ENCODE results near the gene FAM20C.
"Not testable (repeated sequence)": the region's sequence is repeated elsewhere in the genome, so short reads cannot be mapped to it uniquely, and the experiment has no call there.

The FAM20C gene

DNA sequence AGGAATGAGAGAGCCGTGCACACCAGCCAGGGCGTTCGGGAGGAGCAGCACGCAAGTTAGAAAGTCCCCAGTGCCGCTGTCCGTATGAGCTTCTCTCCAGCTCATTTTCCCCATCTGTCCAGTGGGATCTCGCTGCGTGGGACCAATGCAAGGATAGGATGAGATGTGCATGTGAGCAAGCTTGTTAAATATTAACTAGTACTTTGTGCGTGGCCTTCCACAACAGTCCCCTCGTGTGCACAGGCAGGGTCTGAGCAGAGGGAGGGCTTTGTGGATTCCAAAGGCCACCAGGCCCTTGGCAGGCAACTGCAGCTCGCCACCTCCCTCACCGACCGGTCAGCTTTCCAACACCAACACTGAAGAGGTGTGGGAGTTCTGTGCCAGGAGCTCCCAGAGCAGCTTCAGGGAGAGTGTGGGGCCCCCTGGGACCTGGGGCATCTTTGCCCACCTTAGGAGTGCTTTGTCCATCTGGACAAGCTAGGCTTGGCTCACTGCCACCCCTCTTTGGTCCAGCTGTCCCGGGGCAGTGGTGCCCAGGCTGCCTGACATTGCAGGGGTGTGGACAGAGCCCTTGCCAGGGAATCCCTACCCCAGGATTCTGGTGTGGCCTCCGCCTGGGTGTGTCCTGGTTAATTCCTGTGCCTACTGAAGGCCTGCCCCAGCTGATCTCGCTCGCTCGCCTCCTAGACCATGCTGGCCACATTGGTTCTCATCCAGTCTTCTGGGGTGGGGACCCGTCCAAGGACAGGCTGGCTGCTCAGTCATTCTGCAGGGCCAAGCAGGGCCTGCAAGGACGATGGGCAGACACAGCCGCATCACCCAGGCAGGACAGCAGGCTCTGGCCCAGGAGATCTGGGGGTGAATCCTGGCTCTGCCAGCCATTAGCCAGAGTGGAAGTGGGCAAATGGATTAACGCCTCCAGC lies 5.3 kb downstream of the FAM20C start:
- no peak overlapping the region for H3K9ac ChIP-seq
- H3K36me3 ChIP-seq: peaks cover 70% of the 10 kb centered on the region
- no peaks in the 10 kb centered on the region for H3K9me3 ChIP-seq
- H3K27me3 ChIP-seq: peaks cover 29% of the 10 kb centered on the region
- peaks cover 43% of the 10 kb centered on the region for H3K4me1 ChIP-seq
- H3K27ac ChIP-seq: no peak overlapping the region
- no peak overlapping the region for H3K4me2 ChIP-seq
- peaks cover 89% of the 10 kb centered on the region for H4K20me1 ChIP-seq
- no peak for TF ChIP-seq Cebpa-rat (IDR thresholded peaks at IDR 0.05)
- H3K4me3 ChIP-seq: no peak overlapping the region

GRCh38 chr7:199483-200249 lies 7.3 kb downstream of the FAM20C start:
- Histone ChIP-seq H3K27ac (no peak overlapping the region), H3K4me3 (no peak overlapping the region), H3K9ac (no peak overlapping the region), H3K9me3 (0 out of 2 replicates have a peak, but pooled peaks cover 6% of the 10 kb centered on the region), H3K4me2 (no peak overlapping the region), H4K20me1 (peaks cover 90% of the 10 kb centered on the region), H3K4me1 (peaks cover 25% of the 10 kb centered on the region), H3K27me3 (peaks cover 9% of the 10 kb centered on the region), H3K36me3 (peaks cover 87% of the 10 kb centered on the region)
- TF ChIP-seq Cebpa-rat (IDR thresholded peaks at IDR 0.05): no peak

DNA sequence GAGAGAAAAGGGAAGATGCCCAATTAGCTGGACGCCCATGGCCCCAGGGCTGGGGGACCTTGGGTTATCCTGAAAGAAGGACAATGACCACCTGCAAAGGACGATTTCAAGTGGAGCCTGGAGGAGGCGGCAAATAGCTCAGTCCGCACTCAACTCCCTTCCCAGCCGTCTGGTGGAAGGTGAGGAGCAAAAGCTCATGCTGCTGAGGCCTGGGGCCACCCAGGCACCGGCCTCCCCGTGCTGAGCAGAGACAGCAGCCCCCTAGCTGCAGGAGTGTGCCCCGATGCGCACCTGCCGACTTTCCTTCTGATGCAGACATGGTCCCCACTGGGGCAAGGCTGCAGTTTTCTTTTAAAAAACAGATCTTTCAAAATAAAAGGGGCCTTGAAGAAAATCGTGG lies 7.9 kb downstream of the FAM20C start:
- peaks cover 89% of the 10 kb centered on the region for H3K36me3 ChIP-seq

DNA sequence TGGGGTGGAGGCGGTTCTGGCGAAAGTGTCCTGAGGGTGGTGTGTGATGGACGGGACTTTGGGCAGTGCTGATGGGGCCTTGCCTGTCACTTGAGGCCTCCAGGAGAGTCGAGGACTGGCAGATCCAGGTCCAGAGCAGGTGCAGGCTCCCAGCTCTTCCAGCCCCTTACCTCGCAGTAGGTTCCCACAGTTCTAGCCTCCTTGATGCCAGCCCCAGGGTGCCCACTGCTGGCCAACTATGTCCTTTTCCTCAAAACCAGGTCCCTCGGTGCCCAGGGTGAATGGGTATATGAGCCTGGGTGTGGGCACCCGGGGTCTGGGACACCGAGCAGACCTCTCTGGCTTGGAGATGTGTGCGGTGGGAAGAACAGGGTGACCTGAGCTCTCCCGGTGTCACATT lies 8.3 kb downstream of the FAM20C start:
- H3K9ac ChIP-seq: no peak overlapping the region
- no peak overlapping the region for H3K4me2 ChIP-seq
- H4K20me1 ChIP-seq: peaks cover 88% of the 10 kb centered on the region
- H3K4me3 ChIP-seq: no peak overlapping the region
- H3K27ac ChIP-seq: no peak overlapping the region
- no peak for TF ChIP-seq Cebpa-rat (IDR thresholded peaks at IDR 0.05)
- H3K27me3 ChIP-seq: no peaks in the 10 kb centered on the region
- peaks cover 16% of the 10 kb centered on the region for H3K9me3 ChIP-seq
- peaks cover 14% of the 10 kb centered on the region for H3K4me1 ChIP-seq
- H3K36me3 ChIP-seq: peaks cover 89% of the 10 kb centered on the region

More for the DNA sequence above, 7.9 kb downstream of the FAM20C start:
- Histone ChIP-seq H4K20me1 (peaks cover 88% of the 10 kb centered on the region), H3K9me3 (peaks cover 13% of the 10 kb centered on the region), H3K4me3 (no peak overlapping the region), H3K4me1 (peaks cover 18% of the 10 kb centered on the region), H3K4me2 (no peak overlapping the region), H3K9ac (no peak overlapping the region), H3K27me3 (peaks cover 3% of the 10 kb centered on the region; the same call in 1 of the 2 replicates), H3K27ac (no peak overlapping the region)
- TF ChIP-seq Cebpa-rat (IDR thresholded peaks at IDR 0.05): no peak

GRCh38 chr7:204326-204725 lies 12.0 kb downstream of the FAM20C start:
- no peak overlapping the region for H3K9ac ChIP-seq
- peaks cover 82% of the 10 kb centered on the region for H4K20me1 ChIP-seq
- H3K4me3 ChIP-seq: no peak overlapping the region
- no peak for TF ChIP-seq Cebpa-rat (IDR thresholded peaks at IDR 0.05)
- peaks cover 23% of the 10 kb centered on the region for H3K4me1 ChIP-seq
- H3K36me3 ChIP-seq: peaks cover 79% of the 10 kb centered on the region
- H3K27me3 ChIP-seq: no peaks in the 10 kb centered on the region
- peaks cover 21% of the 10 kb centered on the region for H3K9me3 ChIP-seq
- H3K27ac ChIP-seq: no peak overlapping the region
- H3K4me2 ChIP-seq: no peak overlapping the region

GRCh38 chr7:205115-206010 lies 13.0 kb downstream of the FAM20C start:
- H4K20me1 ChIP-seq: peaks cover 85% of the 10 kb centered on the region
- H3K9me3 ChIP-seq: peaks cover 21% of the 10 kb centered on the region
- H3K4me1 ChIP-seq: peaks cover 33% of the 10 kb centered on the region
- TF ChIP-seq Cebpa-rat (IDR thresholded peaks at IDR 0.05): no peak
- no peaks in the 10 kb centered on the region for H3K27me3 ChIP-seq
- H3K4me2 ChIP-seq: no peak overlapping the region
- H3K9ac ChIP-seq: no peak overlapping the region
- peaks cover 80% of the 10 kb centered on the region for H3K36me3 ChIP-seq
- H3K27ac ChIP-seq: no peak overlapping the region
- H3K4me3 ChIP-seq: no peak overlapping the region

GRCh38 chr7:206351-206750 lies 14.0 kb downstream of the FAM20C start:
- peaks cover 21% of the 10 kb centered on the region for H3K9me3 ChIP-seq
- H3K4me3 ChIP-seq, H3K27ac ChIP-seq, H3K9ac ChIP-seq, H3K27me3 ChIP-seq, H3K4me2 ChIP-seq: not testable (repeated sequence)
- H3K4me1 ChIP-seq: peaks cover 38% of the 10 kb centered on the region
- H3K36me3 ChIP-seq: peaks cover 76% of the 10 kb centered on the region
- peaks cover 80% of the 10 kb centered on the region for H4K20me1 ChIP-seq

DNA sequence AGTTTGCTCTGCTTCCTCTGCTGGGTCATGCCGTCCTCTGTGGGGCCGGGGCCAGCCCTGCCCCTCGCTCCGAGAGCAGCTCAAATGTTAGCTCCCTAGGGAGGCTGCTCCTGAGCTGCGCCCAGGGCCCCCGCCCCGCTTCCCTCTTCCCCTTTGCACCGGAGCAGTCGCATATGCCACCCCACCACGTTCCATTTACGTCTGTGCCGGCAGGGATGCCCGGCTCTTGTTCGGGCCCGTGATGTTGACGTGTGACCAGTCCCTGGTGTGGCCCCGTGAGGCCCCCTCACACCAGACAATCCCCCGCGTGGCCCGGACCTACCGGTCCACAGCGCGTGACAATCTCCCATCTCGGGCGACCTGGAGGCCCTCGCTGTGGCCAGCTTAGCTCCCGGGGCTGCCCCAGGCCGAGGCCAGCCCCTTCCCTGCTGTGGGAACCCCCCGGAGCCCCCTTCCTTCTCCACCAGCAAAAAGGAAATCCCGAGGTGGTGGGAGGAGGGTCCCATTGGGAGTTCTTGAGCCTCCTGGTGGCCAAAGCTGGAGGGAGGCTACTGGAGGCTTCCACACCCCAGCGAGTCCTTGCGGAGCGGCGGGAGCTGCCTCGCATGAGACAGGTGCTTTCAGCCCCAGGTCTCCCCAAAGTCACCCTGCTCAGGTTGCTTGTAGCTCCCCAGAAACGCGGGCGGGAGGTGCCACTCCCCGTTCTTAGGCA lies 15.2 kb downstream of the FAM20C start:
- Histone ChIP-seq H3K27ac (0 out of 2 replicates have a peak overlapping the region, but pooled peaks have one; percentile 22), H3K4me2 (peak overlapping the region; percentile 56), H3K27me3 (no peaks in the 10 kb centered on the region), H3K9me3 (peaks cover 21% of the 10 kb centered on the region), H3K4me3 (no peak overlapping the region), H3K4me1 (peaks cover 38% of the 10 kb centered on the region), H4K20me1 (peaks cover 74% of the 10 kb centered on the region), H3K36me3 (peaks cover 82% of the 10 kb centered on the region), H3K9ac (no peak overlapping the region)
- no peak for TF ChIP-seq Cebpa-rat (IDR thresholded peaks at IDR 0.05)
